GM23338 (cell line): ENCODE data around the gene PDLIM5. TPM values are rescaled to one million over a fixed set of nuclear protein-coding genes. Genes with fewer than 3 reads are reported as not detected.

Experiments used
- CREB1 ChIP-seq: fragments of 250-450 bp; sonication (Bioruptor Pico); IDR thresholded peaks from 2 replicates; pipeline ENCODE4 v1.5.0; 2020; ENCODE audit warnings: low read depth, mild to moderate bottlenecking, moderate library complexity
- CTCF ChIP-seq, 2 experiments: fragments of 200-600 bp in 1 of 2; sonication (generic) in 1 of 2; conservative IDR thresholded peaks; 2 replicates each; pipeline versions ENCODE4 v1.5.1 to v1.6.1; 2016 to 2017; ENCODE audit warnings: antibody characterized with exemption in 2 of 2, low read depth in 2 of 2, mild to moderate bottlenecking in 2 of 2, moderate library complexity in 1 of 2
- ETS1 ChIP-seq: IDR thresholded peaks from 2 replicates; pipeline ENCODE4 v1.6.1; 2016; ENCODE audit warnings: antibody characterized with exemption
- EZH2 ChIP-seq: fragments of 200-600 bp; sonication (generic); IDR thresholded peaks from one replicate; pipeline ENCODE4 v1.8.0; 2017; ENCODE audit warnings: antibody characterized with exemption, mild to moderate bottlenecking, low read depth; ENCODE audit not compliant: unreplicated experiment
- EZH2phosphoT487 ChIP-seq: fragments of 200-600 bp; sonication (generic); IDR thresholded peaks from one replicate; pipeline ENCODE4 v1.8.1; 2018; ENCODE audit warnings: antibody characterized with exemption; ENCODE audit not compliant: unreplicated experiment
- JUNB ChIP-seq: IDR thresholded peaks from one replicate; pipeline ENCODE4 v1.6.1; 2016; ENCODE audit warnings: antibody characterized with exemption; ENCODE audit not compliant: unreplicated experiment
- NANOG ChIP-seq: IDR thresholded peaks from 2 replicates; pipeline ENCODE4 v1.6.1; 2016; ENCODE audit warnings: antibody characterized with exemption, borderline replicate concordance
- POLR2AphosphoS5 ChIP-seq: IDR thresholded peaks from 2 replicates; pipeline ENCODE4 v1.6.1; 2016; ENCODE audit warnings: antibody characterized with exemption, low read depth
- REST ChIP-seq: IDR thresholded peaks from one replicate; pipeline ENCODE4 v1.6.1; 2018; ENCODE audit warnings: antibody characterized with exemption; ENCODE audit not compliant: unreplicated experiment
- ZNF114 ChIP-seq: fragments of 250-450 bp; sonication (Bioruptor Pico); IDR thresholded peaks from 2 replicates; pipeline ENCODE4 v1.5.0; 2020; ENCODE audit warnings: mild to moderate bottlenecking, moderate library complexity
- ZNF462 ChIP-seq: fragments of 250-450 bp; sonication (Bioruptor Pico); IDR thresholded peaks from 2 replicates; pipeline ENCODE4 v1.5.0; 2020; ENCODE audit warnings: mild to moderate bottlenecking, moderate library complexity
- polyA plus RNA-seq: library from polyadenylated mRNA; unstranded; fragments of >200 nt; fragmentation: Nextera tagmentation; extraction: Ambion mirVana; gene quantifications from 2 replicates; pipeline ENCODE4 v1.2.1, GENCODE V29; 2016
- total RNA-seq: library from RNA; depleted of rRNA; stranded (reverse); fragments of >200 nt; shearing (Covaris generic); gene quantifications from 2 replicates; pipeline ENCODE4 v1.2.3, GENCODE V29; 2014

PDLIM5 gene
- total and polyA plus RNA-seq, 2 experiments from 2014 or later: 45.2 to 53.0 TPM

- TF ChIP-seq ZNF462 (CRISPR knock-in tag): no peak
- no peak for TF ChIP-seq CTCF (conservative IDR thresholded peaks at IDR 0.05; ENCODE audit: low read depth in 2 of 2)
- TF ChIP-seq ETS1: no peak
- TF ChIP-seq CREB1 (CRISPR knock-in tag): no peak
- TF ChIP-seq REST: no peak
- no peak for TF ChIP-seq ZNF114 (CRISPR knock-in tag)
- TF ChIP-seq JUNB: no peak
- TF ChIP-seq EZH2phosphoT487: no peak
- no peak for TF ChIP-seq EZH2
- TF ChIP-seq NANOG: no peak
- no peak for TF ChIP-seq POLR2AphosphoS5
Observed at GRCh38 chr4:94598758-94599157, 147.0 kb downstream of the PDLIM5 start (continued).
